ENCODE results near the gene TREML4. TPM values are rescaled to one million over a fixed set of nuclear protein-coding genes. Genes with fewer than 3 reads are reported as not detected.

The TREML4 gene
- total RNA-seq, 1 experiment from 2014 or later, result not detected

DNA sequence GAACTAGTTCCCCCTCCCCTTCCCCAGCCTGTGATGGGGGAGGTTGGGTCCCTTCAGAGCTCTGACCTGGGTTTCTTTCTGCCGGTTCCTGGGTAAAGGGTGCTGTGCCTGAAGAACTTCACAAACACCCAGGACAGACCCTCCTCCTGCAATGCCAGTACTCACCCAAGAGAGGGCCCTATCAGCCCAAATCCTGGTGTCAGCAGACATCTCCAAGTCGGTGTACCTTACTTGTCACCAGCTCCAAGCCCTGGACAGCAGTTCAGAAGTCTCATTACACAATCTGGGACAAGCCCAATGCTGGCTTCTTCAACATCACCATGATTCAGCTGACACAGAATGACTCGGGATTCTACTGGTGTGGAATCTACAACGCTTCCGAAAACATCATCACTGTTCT lies 467 bp downstream of the TREML4 start:
- no peak overlapping the region for H3K4me2 ChIP-seq (ENCODE audit: low read length)
- H4K20me1 ChIP-seq (ENCODE audit: insufficient read depth), result no peaks in the 10 kb centered on the region
- no peak overlapping the region for H3K4me3 ChIP-seq (replicated peaks in 1 of 2; ENCODE audit: low read depth in 1 of 2, low read length in 2 of 2)
- H3K27ac ChIP-seq (ENCODE audit: low read depth, low read length), result no peak overlapping the region
- H3K79me2 ChIP-seq (ENCODE audit: insufficient read depth, low read length), result no peaks in the 10 kb centered on the region
- H3K27me3 ChIP-seq (ENCODE audit: insufficient read depth, low read length), result peaks cover 47% of the 10 kb centered on the region
- DNase-seq (ENCODE audit: low read depth, low spot score), result no peak
- intact Hi-C loops (cut with micrococcal nuclease), result no loop called here
- H2AFZ ChIP-seq (ENCODE audit: low read depth, low read length, poor library complexity, severe bottlenecking), result no peak overlapping the region
- RAD21 ChIA-PET (ENCODE audit: low non-redundant PET in 1 of 2, low total read pairs in 2 of 2, uncharacterized antibody in 2 of 2, unreplicated experiment in 2 of 2), result no interaction called here
- no TSS peak for BruUV-seq (replicated peaks)
- H3K9me3 ChIP-seq (ENCODE audit: control insufficient read depth in 1 of 2, insufficient read depth in 1 of 2, low read depth in 1 of 2, low read length in 2 of 2), result no peaks in the 10 kb centered on the region
- no peaks in the 10 kb centered on the region for H3K4me1 ChIP-seq (ENCODE audit: control insufficient read depth in 1 of 2, insufficient read depth in 2 of 2, low read length in 2 of 2)
- CTCF ChIA-PET, result no interaction called here
- ATAC-seq, result peak; percentile 78
- TF ChIP-seq RAD21 (IDR thresholded peaks at IDR 0.05; ENCODE audit: low read depth) (peak; percentile 26; the same call in 1 of the 2 replicates), JUND (IDR thresholded peaks at IDR 0.05) (no peak), SRF (IDR thresholded peaks at IDR 0.05; ENCODE audit: low read depth) (no peak)
- TF ChIP-seq, protein P1, sequence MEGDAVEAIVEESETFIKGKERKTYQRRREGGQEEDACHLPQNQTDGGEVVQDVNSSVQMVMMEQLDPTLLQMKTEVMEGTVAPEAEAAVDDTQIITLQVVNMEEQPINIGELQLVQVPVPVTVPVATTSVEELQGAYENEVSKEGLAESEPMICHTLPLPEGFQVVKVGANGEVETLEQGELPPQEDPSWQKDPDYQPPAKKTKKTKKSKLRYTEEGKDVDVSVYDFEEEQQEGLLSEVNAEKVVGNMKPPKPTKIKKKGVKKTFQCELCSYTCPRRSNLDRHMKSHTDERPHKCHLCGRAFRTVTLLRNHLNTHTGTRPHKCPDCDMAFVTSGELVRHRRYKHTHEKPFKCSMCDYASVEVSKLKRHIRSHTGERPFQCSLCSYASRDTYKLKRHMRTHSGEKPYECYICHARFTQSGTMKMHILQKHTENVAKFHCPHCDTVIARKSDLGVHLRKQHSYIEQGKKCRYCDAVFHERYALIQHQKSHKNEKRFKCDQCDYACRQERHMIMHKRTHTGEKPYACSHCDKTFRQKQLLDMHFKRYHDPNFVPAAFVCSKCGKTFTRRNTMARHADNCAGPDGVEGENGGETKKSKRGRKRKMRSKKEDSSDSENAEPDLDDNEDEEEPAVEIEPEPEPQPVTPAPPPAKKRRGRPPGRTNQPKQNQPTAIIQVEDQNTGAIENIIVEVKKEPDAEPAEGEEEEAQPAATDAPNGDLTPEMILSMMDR (IDR thresholded peaks at IDR 0.05 in 2 of 3, conservative IDR thresholded peaks at IDR 0.05 in 1 of 3; ENCODE audit: borderline replicate concordance in 1 of 3, insufficient read depth in 1 of 3, low read depth in 2 of 3, low read length in 2 of 3), result peak in 2 of 3 experiments; percentile 25 to 30; a peak in 3 of 6 replicates
- H3K9ac ChIP-seq (ENCODE audit: low read length), result no peak overlapping the region
- H3K36me3 ChIP-seq (ENCODE audit: control insufficient read depth in 1 of 2, insufficient read depth in 2 of 2, low read length in 2 of 2), result no peaks in the 10 kb centered on the region
- POLR2A ChIA-PET, result no interaction called here
- H3K9me2 ChIP-seq (ENCODE audit: insufficient read depth), result no peaks in the 10 kb centered on the region

DNA sequence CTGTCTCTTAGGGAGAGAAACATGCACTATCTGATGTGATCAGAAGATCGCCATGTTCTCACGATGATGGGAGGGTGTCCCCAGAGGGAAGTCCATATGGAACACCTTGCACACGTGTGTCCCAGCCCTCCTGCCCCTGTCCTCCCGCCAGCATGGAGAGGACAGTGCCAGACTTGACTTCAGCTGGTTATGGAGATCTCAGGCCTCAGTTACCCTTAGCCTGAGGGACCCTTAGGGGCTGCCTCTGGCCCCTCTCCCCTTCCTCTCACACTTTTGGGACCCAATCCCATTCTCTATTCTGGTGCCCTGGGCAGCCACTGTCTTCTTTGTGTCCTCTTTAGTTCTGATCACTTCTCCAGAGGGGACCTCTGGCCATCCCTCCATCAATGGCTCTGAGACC lies 1.6 kb downstream of the TREML4 start:
- no peak for ATAC-seq
- Histone ChIP-seq H2AFZ (ENCODE audit: low read depth, low read length, poor library complexity, severe bottlenecking) (no peak overlapping the region), H3K4me3 (replicated peaks in 1 of 2; ENCODE audit: low read depth in 1 of 2, low read length in 2 of 2) (no peak overlapping the region), H3K9me3 (ENCODE audit: control insufficient read depth in 1 of 2, insufficient read depth in 1 of 2, low read depth in 1 of 2, low read length in 2 of 2) (no peaks in the 10 kb centered on the region), H3K27me3 (ENCODE audit: insufficient read depth, low read length) (peaks cover 46% of the 10 kb centered on the region), H3K27ac (ENCODE audit: low read depth, low read length) (no peak overlapping the region), H3K36me3 (ENCODE audit: control insufficient read depth in 1 of 2, insufficient read depth in 2 of 2, low read length in 2 of 2) (no peaks in the 10 kb centered on the region), H3K79me2 (ENCODE audit: insufficient read depth, low read length) (no peaks in the 10 kb centered on the region), H3K9me2 (ENCODE audit: insufficient read depth) (no peaks in the 10 kb centered on the region), H3K4me1 (ENCODE audit: control insufficient read depth in 1 of 2, insufficient read depth in 2 of 2, low read length in 2 of 2) (no peaks in the 10 kb centered on the region), H4K20me1 (ENCODE audit: insufficient read depth) (no peaks in the 10 kb centered on the region), H3K4me2 (ENCODE audit: low read length) (no peak overlapping the region), H3K9ac (ENCODE audit: low read length) (no peak overlapping the region)
- POLR2A ChIA-PET, result no interaction called here
- no peak for DNase-seq (ENCODE audit: low read depth, low spot score)
- no TSS peak for BruUV-seq (replicated peaks)
- RAD21 ChIA-PET (ENCODE audit: low non-redundant PET in 1 of 2, low total read pairs in 2 of 2, uncharacterized antibody in 2 of 2, unreplicated experiment in 2 of 2), result no interaction called here
- intact Hi-C loops (cut with micrococcal nuclease), result no loop called here
- CTCF ChIA-PET, result no interaction called here
- no peak for TF ChIP-seq EZH2 (IDR thresholded peaks at IDR 0.05)
- no peak for TF ChIP-seq CEBPB (IDR thresholded peaks at IDR 0.05; ENCODE audit: low read depth)
- TF ChIP-seq TCF7L2 (IDR thresholded peaks at IDR 0.05; ENCODE audit: borderline replicate concordance, extremely low read depth, insufficient read depth, insufficient read length), result no peak
- no peak for TF ChIP-seq FOSL1 (IDR thresholded peaks at IDR 0.05; ENCODE audit: low read depth)
- TF ChIP-seq MAX (IDR thresholded peaks at IDR 0.05), result no peak
- no peak for TF ChIP-seq POLR2A (IDR thresholded peaks at IDR 0.05; ENCODE audit: borderline replicate concordance, extremely low read depth, insufficient read depth, insufficient read length)
- TF ChIP-seq ZFX (IDR thresholded peaks at IDR 0.05), result no peak
- no peak for TF ChIP-seq ZNF274 (IDR thresholded peaks at IDR 0.05; ENCODE audit: low read depth, low read length)
- no peak for TF ChIP-seq SIN3A (IDR thresholded peaks at IDR 0.05; ENCODE audit: low read depth)
- TF ChIP-seq SRF (IDR thresholded peaks at IDR 0.05; ENCODE audit: low read depth), result no peak
- TF ChIP-seq, protein P1 (IDR thresholded peaks at IDR 0.05 in 2 of 3, conservative IDR thresholded peaks at IDR 0.05 in 1 of 3; ENCODE audit: borderline replicate concordance in 1 of 3, insufficient read depth in 1 of 3, low read depth in 2 of 3, low read length in 2 of 3), result no peak
- TF ChIP-seq ELF1 (IDR thresholded peaks at IDR 0.05; ENCODE audit: borderline replicate concordance, low read depth), result no peak
- no peak for TF ChIP-seq POLR2AphosphoS5 (IDR thresholded peaks at IDR 0.05; ENCODE audit: low read depth, low read length)
